Eye (tissue), 1 donor: ENCODE results near the gene CEP164.
"Not testable (repeated sequence)": the region's sequence is repeated elsewhere in the genome, so short reads cannot be mapped to it uniquely, and the experiment has no call there.

Experiments
- DNase-seq: peaks from one replicate; pipeline ENCODE4 v3.0.0-alpha.2; 2015

CEP164 gene

DNA sequence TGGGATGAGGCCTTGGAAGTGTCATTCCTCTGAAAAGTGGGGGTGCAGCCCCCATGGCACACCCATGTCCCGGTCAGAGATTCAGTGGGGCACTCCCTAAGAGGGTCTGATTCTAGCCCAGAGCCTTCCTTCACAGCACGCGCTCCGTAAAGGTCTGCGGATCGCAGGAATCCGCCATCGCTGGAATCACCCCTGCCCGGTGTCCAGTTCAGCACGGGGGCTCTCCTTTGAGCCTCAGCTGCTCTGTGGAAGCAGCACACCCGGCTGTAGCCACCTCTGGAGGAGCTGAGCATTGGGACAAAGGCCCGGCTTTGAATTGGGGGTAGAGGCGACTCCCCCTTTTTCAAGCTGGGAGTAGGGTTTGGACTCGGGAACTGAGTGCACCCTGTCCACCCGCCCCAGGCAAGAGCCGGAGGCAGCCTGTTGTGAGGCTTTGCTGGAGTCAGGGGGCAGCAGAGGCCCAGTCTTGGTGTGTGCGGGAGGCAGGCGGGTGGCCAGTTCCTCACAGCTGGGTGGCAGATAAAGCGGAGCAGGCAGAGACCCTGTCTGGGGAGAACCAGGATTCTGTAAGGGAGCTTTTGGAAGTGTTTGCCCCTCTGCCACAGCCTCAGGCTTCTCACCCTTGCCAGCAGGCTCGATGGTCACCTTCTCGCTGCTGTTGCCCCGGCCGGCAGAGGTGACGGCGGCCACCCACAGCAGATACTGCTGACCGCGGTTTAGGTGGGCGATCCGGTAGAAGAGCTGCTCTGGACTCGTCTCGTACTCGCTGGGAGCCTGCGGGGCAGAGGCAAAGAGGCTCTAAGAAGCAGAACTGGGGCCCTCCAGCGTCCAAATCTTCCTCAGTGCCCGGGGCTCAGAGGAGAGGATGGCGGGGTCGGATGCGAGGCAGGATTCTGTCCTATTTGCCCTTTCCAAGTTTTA lies 115.9 kb downstream of the CEP164 start:
- peak; percentile 92 for DNase-seq

- DNase-seq = peak; percentile 33
Measured at GRCh38 chr11:117444256-117444655, 116.6 kb downstream of the CEP164 start.

DNA sequence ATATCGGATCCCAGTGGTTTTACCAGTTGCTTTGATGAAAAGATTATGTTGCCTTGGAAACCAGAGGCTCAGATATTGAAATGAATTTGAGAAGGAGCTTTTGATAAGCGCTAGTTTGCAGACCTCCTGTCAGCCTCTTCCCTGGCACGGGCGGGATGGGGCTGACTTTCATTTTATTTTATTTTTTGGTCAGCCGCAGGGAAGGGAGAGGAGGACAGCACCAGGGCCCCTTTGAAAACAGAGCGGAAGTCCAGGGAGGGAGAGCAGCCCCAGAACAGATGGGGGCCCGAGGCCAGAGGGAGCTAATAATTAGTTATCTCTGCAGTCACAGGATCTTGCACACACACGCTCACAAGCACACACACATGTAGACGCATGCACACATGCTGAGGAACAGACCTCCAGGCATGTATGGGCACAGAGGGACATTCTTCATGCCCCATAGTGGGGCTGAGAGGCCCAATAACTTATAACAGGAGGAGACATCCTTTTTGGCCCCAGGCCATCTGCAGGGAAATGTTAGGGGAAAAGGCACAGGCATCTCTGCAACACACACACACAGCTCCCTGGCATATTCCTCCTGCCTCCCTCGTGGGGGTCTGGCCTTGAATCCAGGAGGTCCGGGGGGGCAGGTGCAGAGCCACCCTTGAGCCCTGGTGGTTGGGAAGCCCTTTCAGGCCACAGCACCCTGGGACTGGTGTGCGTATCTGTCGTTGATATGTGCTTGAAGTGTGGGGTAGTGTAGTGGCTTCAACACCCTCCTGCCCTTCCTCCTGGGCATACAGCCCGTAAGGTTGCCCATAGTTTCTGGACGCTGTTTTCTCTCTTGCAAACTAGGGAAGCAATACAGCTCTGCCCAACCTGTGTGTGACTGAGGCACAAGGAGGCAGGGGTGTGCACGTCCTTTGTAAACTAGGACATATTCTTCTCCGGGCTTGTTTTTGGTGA lies 117.3 kb downstream of the CEP164 start:
- peak; percentile 60 for DNase-seq

- no peak for DNase-seq
Measured at GRCh38 chr11:117449111-117449693, 121.5 kb downstream of the CEP164 start.

DNA sequence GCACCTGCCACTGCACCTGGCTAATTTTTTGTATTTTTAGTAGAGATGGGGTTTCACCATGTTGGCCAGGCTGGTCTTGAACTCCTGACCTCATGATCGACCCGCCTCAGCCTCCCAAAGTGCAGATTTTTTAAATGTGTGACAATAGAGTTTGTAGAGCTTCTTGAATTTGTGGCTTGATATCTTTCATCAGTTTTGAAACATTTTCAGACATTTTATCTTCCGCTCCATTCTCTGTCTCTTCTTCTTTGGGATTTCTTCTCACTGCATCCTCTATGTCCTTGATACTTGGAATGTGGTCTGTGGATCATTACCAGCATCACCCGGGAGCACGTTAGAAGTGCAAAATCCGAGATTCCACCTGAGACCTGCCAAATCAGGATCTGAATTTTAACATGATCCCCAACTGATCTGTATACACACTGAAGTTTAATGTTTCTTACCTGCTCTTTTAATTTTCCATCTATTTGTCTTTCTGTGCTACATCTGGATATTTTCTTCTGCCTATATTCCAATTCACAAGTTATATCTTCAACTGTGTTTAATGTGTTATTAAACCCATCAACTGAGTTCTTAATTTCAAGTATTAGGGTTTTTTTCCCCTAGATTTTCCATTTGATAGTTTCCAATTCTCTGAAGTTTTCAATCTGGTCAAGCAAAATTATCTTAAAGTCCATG lies 126.4 kb downstream of the CEP164 start:
- no peak for DNase-seq

GRCh38 chr11:117454564-117454917 lies 126.9 kb downstream of the CEP164 start:
- no peak for DNase-seq

DNA sequence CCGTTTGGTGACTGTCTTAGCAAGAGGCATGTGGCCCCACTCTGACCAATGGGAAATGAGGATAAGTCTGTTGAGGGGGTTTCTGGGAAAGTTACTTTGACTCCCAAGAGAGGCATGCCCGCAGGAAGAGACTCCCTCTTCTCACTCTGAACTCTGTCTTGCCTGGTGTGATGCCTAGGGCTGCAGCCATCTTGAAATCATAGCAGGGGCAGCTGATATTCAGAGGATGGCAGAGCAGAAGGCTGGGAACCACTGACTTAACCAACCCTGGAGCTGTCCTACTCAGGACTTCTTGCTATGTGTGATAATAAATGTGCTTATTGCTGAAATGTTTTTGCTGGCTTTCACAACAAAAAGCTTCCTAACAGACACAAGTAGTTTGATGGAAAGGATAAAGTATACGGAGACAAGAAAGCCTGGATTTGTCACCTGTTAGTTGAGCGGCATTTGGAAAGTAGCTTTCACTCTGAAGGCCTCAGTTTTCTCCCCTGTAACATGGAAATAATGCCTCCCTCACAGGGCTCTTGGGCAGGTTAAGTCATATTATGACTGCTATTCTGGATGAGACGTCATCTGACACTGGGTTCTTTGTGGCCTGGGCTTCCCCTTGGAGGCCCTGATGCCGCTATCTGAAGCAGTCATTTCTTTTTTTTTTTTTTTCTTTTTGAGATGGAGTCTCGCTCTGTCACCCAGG lies 128.5 kb downstream of the CEP164 start:
- no peak for DNase-seq

GRCh38 chr11:117456721-117457029 lies 129.0 kb downstream of the CEP164 start:
- DNase-seq = not testable (repeated sequence)

DNA sequence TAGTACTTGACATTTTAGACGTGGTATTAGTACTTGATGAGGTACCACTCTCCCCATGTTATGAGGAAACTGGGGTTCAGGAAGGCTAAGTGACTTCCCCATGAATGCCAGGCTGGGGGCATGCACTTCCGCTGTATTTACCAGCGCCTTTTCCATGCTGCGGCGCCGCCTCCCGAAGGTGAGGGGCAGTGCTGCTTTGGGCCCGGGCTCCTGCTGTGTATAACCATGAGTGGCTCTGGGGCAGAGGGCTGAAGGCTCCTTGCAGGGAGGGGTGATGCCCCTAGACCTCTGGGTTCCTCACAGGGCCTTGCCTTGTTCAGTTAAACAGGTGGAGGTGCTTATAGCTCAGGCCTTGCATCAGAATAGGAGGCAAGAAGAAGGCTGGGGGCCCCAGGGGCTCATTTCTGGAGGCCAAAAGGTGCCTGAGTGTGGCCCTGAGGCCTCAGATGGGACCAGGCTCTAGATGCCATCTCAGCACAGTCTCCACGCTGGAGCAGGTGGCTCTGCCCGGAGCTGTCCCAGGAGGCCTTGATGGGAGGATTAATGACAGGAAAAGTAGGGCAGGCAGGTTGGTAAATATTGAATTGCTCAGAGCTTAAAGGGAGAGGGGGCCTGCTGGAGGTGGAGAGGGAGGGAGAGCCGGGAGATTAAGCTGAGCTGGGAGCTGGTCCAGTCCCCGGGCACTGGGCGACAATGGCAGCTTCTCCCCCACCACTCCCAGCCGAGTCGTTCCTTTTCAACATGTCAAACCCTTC lies 129.6 kb downstream of the CEP164 start:
- DNase-seq = peak; percentile 74

DNA sequence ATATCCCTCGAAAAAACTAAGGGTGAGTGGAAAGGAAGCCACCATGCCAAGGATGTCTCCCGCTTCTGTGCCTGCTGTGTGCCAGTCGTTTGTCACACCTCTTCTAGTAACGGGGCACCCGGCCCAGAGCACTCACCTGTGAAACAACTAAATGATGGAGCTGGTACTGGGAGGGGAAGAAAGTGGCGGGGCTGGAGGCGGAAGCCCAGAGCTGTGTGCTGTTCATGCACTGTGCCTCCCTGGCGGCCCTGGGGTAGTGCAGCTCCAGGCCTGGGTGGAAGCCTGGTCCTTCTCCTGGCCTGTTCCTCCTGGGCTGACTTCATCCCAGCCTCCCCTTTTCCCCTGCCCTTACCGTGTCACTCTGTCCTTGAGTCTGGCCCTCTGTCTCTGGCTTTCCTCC lies 130.2 kb downstream of the CEP164 start:
- DNase-seq = no peak

DNA sequence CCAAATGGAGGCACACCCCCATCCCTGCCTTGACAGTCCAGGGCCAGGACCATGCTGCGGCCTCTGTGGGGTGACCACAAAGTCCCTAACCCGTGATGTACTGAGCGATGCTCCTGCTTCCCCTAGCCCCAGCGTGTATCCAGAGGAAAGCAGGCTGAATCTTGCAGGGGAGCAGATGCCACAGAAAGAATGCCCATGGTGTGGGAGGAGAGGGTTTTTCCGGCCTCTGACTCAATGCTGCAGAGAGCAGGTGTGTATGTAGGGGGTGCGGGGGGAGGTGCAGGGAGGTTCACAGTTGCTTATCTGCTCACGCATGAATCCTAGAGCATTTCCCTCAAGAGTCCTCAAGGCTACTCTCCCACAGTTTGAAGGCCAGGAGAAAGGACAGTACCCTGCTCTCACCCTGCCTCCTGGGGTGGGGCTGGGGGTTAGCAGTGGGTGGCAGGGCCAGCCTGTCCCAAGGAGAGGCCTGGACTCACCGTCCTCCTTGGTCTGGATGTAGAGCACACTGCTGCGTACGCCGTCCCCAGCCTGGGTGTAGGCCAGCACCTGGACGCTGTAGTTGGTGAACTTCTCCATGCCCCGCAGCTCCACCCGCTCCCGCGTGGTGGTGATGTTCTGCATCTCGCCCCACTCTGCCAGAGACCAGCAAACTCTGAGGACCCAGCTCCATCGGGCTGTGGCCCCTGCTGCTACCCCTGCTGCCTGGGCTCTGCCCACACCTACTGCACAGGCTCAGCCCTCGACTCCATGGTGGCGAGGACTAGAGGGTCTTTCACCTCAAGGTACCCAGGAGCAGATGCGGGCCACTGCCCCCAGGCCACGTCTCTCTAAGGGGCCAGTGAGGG lies 130.8 kb downstream of the CEP164 start:
- no peak for DNase-seq

- DNase-seq = no peak
Measured at GRCh38 chr11:117459123-117459978, 131.7 kb downstream of the CEP164 start.

DNA sequence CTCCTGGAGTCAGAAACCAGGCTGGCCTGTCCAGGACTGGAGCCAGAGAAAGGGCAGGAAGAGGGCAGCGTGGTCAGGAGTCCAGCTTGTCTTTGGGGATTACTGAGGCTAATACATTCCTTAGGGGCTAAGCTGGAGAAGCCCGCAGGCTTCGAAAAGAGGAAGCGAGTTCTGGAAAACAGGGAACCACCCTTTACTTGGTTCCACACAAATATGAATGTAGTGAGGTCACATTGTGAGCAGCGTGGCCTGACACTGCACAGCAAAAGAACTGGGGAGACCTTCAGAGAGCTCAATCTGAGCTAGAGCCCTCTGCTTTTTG lies 132.3 kb downstream of the CEP164 start:
- no peak for DNase-seq

- DNase-seq = no peak
Measured at GRCh38 chr11:117461396-117462182, 133.9 kb downstream of the CEP164 start.

DNA sequence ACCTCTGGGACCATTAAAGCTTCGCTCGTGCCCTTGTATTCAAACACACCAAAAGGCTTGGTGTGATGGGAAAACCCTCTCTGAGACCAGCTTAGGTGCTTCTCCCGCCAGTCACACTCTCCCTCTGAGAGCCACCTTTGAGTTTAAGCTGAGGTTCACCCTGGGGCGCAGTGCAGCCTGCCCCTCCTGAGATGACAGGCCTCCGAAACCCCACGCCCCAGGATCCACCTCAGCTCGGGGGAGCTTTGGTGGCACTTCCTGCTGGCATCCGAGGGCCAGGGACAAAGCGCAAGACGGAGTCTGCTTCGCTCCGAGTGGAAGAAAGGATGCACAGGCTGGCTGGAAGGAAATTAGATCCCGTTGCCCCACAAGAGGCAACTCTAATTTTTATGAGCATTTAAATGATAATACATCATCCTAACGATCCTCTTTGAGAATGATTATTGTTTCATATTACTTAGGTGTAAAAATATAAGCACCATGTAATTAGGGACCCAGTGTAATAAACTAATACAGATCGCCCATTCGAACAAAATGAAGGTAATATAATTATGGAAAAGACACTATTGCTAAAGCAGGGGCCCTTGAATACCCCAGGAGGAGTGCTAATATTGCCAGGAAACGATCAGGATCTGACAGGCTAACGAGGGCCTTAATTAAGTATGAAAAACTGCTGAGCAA lies 134.7 kb downstream of the CEP164 start:
- DNase-seq = no peak

DNA sequence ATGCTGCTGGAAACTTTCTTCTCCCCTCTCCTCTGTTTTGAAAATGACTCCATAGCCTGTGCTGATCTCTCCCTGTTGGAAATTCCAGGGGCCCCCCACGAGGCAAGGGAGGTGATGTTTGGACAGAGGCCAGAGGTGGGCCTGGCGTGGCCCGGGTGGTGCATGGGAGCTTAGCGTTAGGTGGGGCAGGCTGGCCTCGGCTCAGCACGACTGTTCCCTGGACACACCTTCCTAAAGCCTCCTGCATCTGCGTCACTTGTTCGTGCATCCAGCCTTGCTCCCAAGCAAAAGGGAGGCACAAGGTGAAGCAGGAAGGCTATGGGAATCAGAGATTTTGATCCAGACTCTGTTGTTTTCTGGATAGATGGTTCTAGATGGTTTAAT lies 135.2 kb downstream of the CEP164 start:
- DNase-seq = no peak
